ENCODE results near the gene RTP2. TPM values are rescaled to one million over a fixed set of nuclear protein-coding genes. Genes with fewer than 3 reads are reported as not detected.

RTP2 gene, protein sequence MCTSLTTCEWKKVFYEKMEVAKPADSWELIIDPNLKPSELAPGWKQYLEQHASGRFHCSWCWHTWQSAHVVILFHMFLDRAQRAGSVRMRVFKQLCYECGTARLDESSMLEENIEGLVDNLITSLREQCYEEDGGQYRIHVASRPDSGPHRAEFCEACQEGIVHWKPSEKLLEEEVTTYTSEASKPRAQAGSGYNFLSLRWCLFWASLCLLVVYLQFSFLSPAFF
- not detected in 2 replicates for total RNA-seq

DNA sequence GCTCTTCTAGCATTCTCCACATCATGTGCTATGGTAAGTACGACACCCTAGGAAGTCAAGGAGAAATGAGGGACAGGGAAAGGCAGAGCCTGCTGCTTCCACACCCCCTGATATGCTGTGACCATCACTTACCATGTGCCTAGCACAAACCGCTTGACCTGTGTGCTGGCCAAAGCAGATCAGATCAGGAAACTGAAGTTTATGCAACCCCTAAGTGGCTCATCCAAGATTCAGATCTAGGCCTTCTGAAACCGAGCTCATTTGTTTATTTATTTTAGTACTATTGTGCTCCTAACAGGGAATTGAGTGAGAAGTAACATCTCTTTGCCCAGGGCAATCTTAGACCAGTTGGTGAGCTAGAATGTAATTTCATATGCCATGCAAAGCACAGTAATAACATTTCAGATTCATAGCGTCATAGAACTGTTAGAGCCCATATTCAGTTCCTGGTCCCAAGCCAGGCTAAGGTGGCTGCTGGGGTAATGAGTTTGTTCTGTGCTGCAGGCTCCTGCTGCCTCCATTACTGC lies at the start of gene RTP2:
RTP2 (minus strand) TSS at position 51 of the 527 bp plus-strand sequence. CDS start 429 bp downstream, outside the sequence.

DNA sequence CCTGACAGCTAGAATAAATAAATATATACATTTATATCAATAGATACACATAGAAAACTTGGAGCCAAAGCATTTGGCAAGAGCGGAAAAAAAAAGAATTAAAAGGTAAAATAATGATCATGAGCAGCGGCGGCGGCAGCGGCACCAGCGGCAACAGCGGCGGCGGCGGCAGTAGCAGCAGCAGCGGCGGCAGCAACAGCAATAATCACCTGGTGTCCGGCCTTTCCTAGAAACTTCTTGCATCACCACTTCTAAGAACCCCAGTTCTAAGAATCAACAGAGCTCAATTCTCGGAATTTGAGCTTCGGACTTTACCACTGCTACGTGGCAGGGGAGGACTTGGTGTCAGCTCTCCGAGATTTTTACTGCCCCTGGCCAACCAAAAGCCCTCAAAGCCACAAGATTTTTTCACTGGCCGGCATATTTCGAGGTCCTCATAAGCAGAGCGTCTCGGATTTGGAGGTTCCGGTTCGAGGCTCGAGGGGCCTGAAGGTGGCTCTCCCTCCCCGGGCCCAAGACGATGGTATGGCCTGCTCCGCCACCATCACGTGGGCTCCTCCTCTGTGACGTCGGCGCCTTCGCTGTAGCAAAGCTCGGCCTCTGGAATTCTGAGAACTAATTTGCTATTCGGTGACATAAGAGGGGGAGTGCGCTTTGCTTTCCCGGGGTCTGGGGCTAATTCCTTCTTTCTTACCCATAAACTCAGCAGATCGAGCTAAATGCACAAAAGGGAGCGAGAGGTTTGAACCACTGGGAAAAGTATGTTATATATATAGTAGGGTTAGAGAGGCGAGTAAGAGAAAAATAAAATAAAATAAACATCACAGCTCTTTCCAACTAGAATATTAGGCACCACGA lies 43.1 kb upstream of the RTP2 start, which contains the start of gene BCL6:
BCL6 (minus strand) TSS at position 268 of the 858 bp plus-strand sequence. CDS start 11,775 bp downstream, outside the sequence.

DNA sequence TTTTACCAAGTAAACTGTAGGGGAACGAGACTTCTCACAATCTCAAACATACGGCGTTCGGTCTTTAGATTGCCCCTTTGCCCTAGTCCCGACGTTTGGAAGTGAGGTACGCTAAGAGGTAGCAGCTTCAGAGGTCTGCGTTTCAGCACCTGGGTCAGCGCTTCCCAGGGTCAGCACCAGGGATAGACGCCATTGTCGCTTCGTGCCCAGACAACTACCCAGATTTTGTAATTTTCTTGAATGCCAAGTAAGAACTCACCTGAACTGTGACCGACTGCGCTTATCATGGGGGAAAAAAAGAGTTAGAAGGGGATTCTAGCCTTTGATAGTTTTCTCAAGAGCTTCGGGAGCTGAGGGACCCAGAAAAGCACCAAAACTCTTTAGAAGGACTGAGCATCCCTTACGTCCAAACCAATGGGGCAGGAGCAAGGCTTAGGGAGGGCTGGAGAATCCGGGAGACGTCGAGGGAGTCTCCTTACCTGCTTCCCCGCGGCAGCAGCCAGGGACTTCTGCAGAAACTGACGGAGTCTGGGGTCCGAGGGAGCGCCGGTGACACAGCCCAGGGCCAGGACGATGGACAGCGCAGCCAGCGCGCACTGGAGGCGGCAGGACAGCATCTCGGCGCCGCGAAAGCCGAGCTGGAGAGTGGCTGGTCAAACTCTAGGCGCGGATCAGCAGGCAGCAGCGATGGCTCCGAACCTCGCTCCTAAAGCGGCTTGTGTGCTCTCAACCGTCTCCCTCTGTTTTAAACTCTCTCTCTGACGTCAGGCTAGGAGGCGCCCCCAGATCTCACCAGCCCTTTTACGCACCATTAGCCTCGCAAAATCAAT lies 32.5 kb downstream of the RTP2 start, which contains the start of gene SST:
SST (minus strand) TSS at position 720 of the 830 bp plus-strand sequence; CDS start at position 617, 103 bp downstream.

Other genes with a start within 250 kb of the RTP2 start
- gene SST, start 32.2 kb downstream of the RTP2 start, total RNA-seq = not detected in 2 replicates
- gene BCL6, start 42.9 kb upstream of the RTP2 start, total RNA-seq = 14.4 and 28.9 TPM in 2 replicates

Measured in smooth muscle cell of trachea (primary cell).